ENCODE results near the gene SHMT1. TPM values are rescaled to one million over a fixed set of nuclear protein-coding genes. Genes with fewer than 3 reads are reported as not detected.

Gene SHMT1
- total and polyA plus RNA-seq, 9 donors, result 13.3 to 32.8 (median 19.9) TPM

- Histone ChIP-seq H3K9me3 (no peaks in the 10 kb centered on the region), H3K36me3 (no peaks in the 10 kb centered on the region), H3K4me3 (no peak overlapping the region), H3K27ac (no peak overlapping the region), H3K4me1 (ENCODE audit: insufficient read depth) (no peaks in the 10 kb centered on the region), H3K27me3 (no peaks in the 10 kb centered on the region)
- WGBS, 3 donors, result 84 to 88% (median 84%) methylated on average over 16 of the region's 16 CpGs
- TF ChIP-seq CTCF (IDR thresholded peaks at IDR 0.05) (no peak), POLR2A (IDR thresholded peaks at IDR 0.05) (no peak), EP300 (IDR thresholded peaks at IDR 0.05) (no peak)
- intact Hi-C loops (cut with DNase I), result no loop called here
- DNase-seq, result no peak
Observed at GRCh38 chr17:18323507-18324139, 39.7 kb downstream of the SHMT1 start.

DNA sequence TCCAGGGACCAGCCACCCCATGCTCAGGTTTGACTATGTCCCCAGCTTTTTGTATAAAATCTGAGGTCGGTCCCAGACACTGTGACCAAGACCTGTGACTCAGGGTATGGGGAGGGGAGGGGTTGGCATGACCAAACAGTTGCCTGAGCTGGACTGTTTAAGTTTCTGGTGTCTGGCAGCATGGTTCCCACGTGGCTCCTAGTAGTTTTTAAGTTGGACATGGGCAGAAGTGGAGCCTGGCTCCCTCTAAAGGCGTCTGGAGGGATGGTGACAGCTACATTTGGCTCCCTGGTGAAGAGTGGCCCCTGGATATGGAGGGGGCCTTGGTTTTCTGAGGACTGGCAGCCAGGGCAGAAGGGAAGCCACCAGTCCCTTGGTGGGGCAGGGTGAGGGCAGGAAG, 40.3 kb downstream of the SHMT1 start:
- DNase-seq, result no peak
- no peak overlapping the region for H3K4me3 ChIP-seq
- no peak for TF ChIP-seq CTCF (IDR thresholded peaks at IDR 0.05)
- TF ChIP-seq EP300 (IDR thresholded peaks at IDR 0.05), result no peak
- no peak for TF ChIP-seq POLR2A (IDR thresholded peaks at IDR 0.05)
- H3K36me3 ChIP-seq, result no peaks in the 10 kb centered on the region
- intact Hi-C loops (cut with DNase I), result no loop called here
- 55 to 62% (median 60%) methylated on average over 3 of the region's 3 CpGs for WGBS, 3 donors
- no peak overlapping the region for H3K27ac ChIP-seq
- no peaks in the 10 kb centered on the region for H3K9me3 ChIP-seq
- peaks cover 2% of the 10 kb centered on the region for H3K4me1 ChIP-seq (ENCODE audit: insufficient read depth)
- H3K27me3 ChIP-seq, result no peaks in the 10 kb centered on the region

DNA sequence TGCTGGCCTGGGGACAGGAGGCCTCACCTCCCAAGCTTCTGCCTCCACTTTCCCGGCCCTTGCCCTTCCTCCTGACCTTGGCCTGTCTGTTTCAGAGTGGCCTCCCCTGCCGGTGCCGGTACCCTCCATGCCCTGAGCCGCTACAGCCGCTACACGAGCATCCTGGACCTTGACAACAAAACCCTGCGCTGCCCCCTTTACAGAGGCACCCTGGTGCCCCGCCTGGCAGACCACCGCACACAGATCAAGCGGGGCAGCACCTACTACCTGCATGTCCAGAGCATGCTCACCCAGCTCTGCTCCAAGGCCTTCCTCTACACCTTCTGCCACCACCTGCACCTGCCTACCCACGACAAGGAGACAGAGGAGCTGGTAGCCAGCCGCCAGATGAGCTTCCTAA, 40.8 kb downstream of the SHMT1 start:
- DNase-seq, result no peak
- H3K4me1 ChIP-seq (ENCODE audit: insufficient read depth), result peaks cover 6% of the 10 kb centered on the region
- H3K36me3 ChIP-seq, result no peaks in the 10 kb centered on the region
- 79 to 83% (median 80%) methylated on average over 12 of the region's 12 CpGs for WGBS, 3 donors
- H3K9me3 ChIP-seq, result no peaks in the 10 kb centered on the region
- H3K27me3 ChIP-seq, result no peaks in the 10 kb centered on the region
- intact Hi-C loops (cut with DNase I), result no loop called here
- no peak overlapping the region for H3K4me3 ChIP-seq
- TF ChIP-seq EP300 (IDR thresholded peaks at IDR 0.05) (no peak), CTCF (IDR thresholded peaks at IDR 0.05) (no peak), POLR2A (IDR thresholded peaks at IDR 0.05) (no peak)
- no peak overlapping the region for H3K27ac ChIP-seq

DNA sequence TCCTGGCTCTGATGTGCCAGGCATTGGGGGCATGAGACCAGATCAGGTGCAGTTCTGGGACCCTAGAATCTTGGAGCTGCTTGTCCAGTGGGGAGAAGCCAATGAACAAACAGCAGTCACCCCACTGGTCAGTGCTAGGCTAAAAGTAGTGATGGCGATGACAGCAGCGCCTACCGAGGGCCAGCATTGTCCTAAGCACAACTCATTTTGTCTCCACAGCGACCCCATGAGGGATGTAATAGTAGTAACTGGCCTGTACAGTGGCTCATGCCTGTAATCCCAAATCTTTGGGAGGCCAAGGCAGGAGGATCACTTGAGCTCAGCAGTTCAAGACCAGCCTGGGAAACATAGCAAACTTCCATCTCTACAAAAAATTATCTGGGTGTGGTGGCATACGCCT, 42.0 kb downstream of the SHMT1 start:
- intact Hi-C loops (cut with DNase I), result no loop called here
- DNase-seq, result no peak
- Histone ChIP-seq H3K4me3 (no peak overlapping the region), H3K36me3 (no peaks in the 10 kb centered on the region), H3K27ac (no peak overlapping the region), H3K4me1 (ENCODE audit: insufficient read depth) (peaks cover 9% of the 10 kb centered on the region), H3K9me3 (no peaks in the 10 kb centered on the region), H3K27me3 (no peaks in the 10 kb centered on the region)
- WGBS, 3 donors, result 70 to 80% (median 73%) methylated on average over 5 of the region's 5 CpGs
- no peak for TF ChIP-seq POLR2A (IDR thresholded peaks at IDR 0.05)
- TF ChIP-seq EP300 (IDR thresholded peaks at IDR 0.05), result no peak
- no peak for TF ChIP-seq CTCF (IDR thresholded peaks at IDR 0.05)
